ENCODE results near the gene TMEM25. TPM values are rescaled to one million over a fixed set of nuclear protein-coding genes. Genes with fewer than 3 reads are reported as not detected.

TMEM25 gene
- total RNA-seq, 1 experiment from 2014 or later: 24.5 TPM

- Histone ChIP-seq H2AK5ac (ENCODE audit: insufficient read length, low read length) (no peak overlapping the region), H2AFZ (ENCODE audit: low read length) (no peak overlapping the region), H3K27ac (ENCODE audit: insufficient read length, low read depth, low read length) (no peak overlapping the region), H2BK15ac (ENCODE audit: low read depth, low read length) (no peak overlapping the region), H3K23me2 (ENCODE audit: insufficient read length, low read depth, low read length, poor library complexity, severe bottlenecking) (no peaks in the 10 kb centered on the region), H3K4me1 (ENCODE audit: insufficient read depth, low read length) (no peaks in the 10 kb centered on the region), H3K79me2 (ENCODE audit: insufficient read depth, low read length) (no peaks in the 10 kb centered on the region), H3T11ph (ENCODE audit: low read length) (no peak overlapping the region), H3K14ac (ENCODE audit: insufficient read depth, low read length) (no peak overlapping the region), H3K27me3 (ENCODE audit: insufficient read depth, low read length) (no peaks in the 10 kb centered on the region), H3K4me2 (ENCODE audit: insufficient read depth, insufficient read length, low read length) (no peak overlapping the region), H3K56ac (ENCODE audit: insufficient read length, low read depth, low read length) (no peak overlapping the region), H3K9ac (ENCODE audit: extremely low read depth, insufficient read length, low read length) (no peak overlapping the region), H2BK120ac (ENCODE audit: low read depth, low read length, poor library complexity, severe bottlenecking) (no peak overlapping the region), H3K9me3 (ENCODE audit: control insufficient read depth, low read depth, low read length) (no peaks in the 10 kb centered on the region), H3K18ac (ENCODE audit: insufficient read length, low read depth, low read length) (no peak overlapping the region), H3K4ac (ENCODE audit: low read depth, low read length) (no peak overlapping the region), H4K8ac (replicated peaks; ENCODE audit: insufficient read length, low read depth, low read length) (no peak overlapping the region), H3K79me1 (ENCODE audit: insufficient read depth, low read depth, low read length, poor library complexity, severe bottlenecking) (no peaks in the 10 kb centered on the region), H3K23ac (ENCODE audit: insufficient read length, low read depth, low read length) (no peak overlapping the region), H2BK12ac (ENCODE audit: insufficient read length, low read depth, low read length) (no peak overlapping the region), H4K5ac (ENCODE audit: insufficient read length, low read depth, low read length) (no peak overlapping the region), H2BK5ac (ENCODE audit: insufficient read length, low read length) (no peak overlapping the region), H2BK20ac (ENCODE audit: low read depth, low read length, poor library complexity, severe bottlenecking) (no peak overlapping the region), H4K91ac (ENCODE audit: insufficient read length, low read depth, low read length) (no peak overlapping the region), H4K20me1 (ENCODE audit: control insufficient read depth, insufficient read depth, insufficient read length) (no peaks in the 10 kb centered on the region)
- TF ChIP-seq, protein P1, sequence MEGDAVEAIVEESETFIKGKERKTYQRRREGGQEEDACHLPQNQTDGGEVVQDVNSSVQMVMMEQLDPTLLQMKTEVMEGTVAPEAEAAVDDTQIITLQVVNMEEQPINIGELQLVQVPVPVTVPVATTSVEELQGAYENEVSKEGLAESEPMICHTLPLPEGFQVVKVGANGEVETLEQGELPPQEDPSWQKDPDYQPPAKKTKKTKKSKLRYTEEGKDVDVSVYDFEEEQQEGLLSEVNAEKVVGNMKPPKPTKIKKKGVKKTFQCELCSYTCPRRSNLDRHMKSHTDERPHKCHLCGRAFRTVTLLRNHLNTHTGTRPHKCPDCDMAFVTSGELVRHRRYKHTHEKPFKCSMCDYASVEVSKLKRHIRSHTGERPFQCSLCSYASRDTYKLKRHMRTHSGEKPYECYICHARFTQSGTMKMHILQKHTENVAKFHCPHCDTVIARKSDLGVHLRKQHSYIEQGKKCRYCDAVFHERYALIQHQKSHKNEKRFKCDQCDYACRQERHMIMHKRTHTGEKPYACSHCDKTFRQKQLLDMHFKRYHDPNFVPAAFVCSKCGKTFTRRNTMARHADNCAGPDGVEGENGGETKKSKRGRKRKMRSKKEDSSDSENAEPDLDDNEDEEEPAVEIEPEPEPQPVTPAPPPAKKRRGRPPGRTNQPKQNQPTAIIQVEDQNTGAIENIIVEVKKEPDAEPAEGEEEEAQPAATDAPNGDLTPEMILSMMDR (conservative IDR thresholded peaks at IDR 0.05): no peak
- no CpG with 5 or more reads among the region's 6 CpGs for WGBS (ENCODE audit: extremely low coverage, insufficient read length, low lambda C conversion rate)
- Mint-ChIP-seq H3K4me1 (peaks cover 0 to 3% of the 10 kb centered on the region in 2 experiments; a peak in 1 of 4 replicates), H3K9me3 (no peaks in the 10 kb centered on the region), H3K27ac (no peak overlapping the region), H3K4me3 (no peak overlapping the region), H3K36me3 (ENCODE audit: insufficient read depth in 1 of 3, low read depth in 3 of 3) (peaks cover 42 to 85% (median 81%) of the 10 kb centered on the region in 3 experiments), H3K27me3 (ENCODE audit: low read depth) (no peaks in the 10 kb centered on the region)
- no peak for DNase-seq
Observed at GRCh38 chr11:118519549-118519948, 11.4 kb upstream of the TMEM25 start.

Data from H9 (cell line).